NCI-H1105 (cell line): ENCODE data around the gene PGK1.
"Not testable (repeated sequence)": the region's sequence is repeated elsewhere in the genome, so short reads cannot be mapped to it uniquely, and the experiment has no call there.

Experiments
- DNase-seq: peaks from one replicate; lab custom pipeline; 2025; lab: John Stamatoyannopoulos, UW

PGK1 gene

DNA sequence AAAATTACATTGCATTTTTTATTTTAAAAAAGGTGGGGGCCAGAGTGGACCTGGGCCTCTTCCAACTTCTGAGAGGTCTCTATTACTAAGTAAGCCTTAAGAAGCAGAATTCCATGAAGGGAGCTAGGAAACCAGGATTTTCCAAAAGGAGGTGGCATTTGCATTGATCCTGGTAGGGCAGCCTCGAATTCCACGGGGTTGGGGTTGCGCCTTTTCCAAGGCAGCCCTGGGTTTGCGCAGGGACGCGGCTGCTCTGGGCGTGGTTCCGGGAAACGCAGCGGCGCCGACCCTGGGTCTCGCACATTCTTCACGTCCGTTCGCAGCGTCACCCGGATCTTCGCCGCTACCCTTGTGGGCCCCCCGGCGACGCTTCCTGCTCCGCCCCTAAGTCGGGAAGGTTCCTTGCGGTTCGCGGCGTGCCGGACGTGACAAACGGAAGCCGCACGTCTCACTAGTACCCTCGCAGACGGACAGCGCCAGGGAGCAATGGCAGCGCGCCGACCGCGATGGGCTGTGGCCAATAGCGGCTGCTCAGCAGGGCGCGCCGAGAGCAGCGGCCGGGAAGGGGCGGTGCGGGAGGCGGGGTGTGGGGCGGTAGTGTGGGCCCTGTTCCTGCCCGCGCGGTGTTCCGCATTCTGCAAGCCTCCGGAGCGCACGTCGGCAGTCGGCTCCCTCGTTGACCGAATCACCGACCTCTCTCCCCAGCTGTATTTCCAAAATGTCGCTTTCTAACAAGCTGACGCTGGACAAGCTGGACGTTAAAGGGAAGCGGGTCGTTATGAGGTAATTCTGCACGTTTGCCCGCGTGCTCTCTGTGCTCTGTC is at the start of gene PGK1:
Gene PGK1, plus strand, starts transcription at position 626 of the 824 bp plus-strand sequence. Its CDS starts 93 bp downstream, at position 719.
- peak; percentile 90 for DNase-seq

DNA sequence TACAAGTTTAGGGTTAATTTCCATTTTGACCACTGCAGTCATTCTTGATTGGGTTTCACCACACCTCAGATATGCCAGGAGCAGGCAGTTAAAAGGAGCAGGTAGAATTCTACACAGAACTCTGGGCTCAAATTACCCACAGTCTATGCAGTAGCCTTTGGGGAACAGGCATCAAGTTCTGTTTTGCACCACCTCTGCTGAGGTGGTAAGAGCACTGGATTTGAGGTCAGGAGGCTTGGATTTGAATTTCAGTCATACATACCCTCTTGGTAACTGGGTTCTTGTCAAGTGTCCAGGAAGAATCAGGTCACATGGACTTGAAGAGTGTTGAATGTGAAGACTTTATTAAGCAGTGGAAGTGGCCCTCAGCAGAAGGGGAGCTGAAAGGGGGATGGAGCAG is 40.4 kb upstream of the PGK1 start:
- DNase-seq, result no peak

- no peak for DNase-seq
Measured at GRCh38 chrX:78064152-78064551, 39.9 kb upstream of the PGK1 start.

GRCh38 chrX:78064698-78065601 is 39.1 kb upstream of the PGK1 start:
- DNase-seq, result not testable (repeated sequence)

- DNase-seq, result no peak
Measured at GRCh38 chrX:78066110-78066509, 37.9 kb upstream of the PGK1 start.

DNA sequence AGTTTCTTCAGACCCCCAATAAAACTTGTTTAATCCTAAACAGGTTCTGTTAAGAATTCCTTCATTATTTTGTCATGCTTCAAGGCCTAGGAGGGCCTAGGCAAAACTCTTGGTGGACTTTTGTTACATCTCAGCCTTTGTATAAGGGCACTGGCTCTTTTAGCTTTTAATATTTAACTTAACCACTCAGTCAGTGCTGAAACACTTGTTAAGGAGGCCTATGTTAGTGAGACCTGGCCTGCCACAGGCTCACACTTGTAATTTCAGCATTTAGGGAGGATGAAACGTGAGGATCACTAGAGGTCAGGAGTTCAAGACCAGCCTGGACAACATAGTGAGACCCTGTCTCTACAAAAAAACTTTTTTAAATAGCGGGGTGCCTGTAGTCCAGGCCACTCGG is 32.7 kb upstream of the PGK1 start:
- no peak for DNase-seq

- DNase-seq, result not testable (repeated sequence)
Measured at GRCh38 chrX:78073147-78074077, 30.6 kb upstream of the PGK1 start.

DNA sequence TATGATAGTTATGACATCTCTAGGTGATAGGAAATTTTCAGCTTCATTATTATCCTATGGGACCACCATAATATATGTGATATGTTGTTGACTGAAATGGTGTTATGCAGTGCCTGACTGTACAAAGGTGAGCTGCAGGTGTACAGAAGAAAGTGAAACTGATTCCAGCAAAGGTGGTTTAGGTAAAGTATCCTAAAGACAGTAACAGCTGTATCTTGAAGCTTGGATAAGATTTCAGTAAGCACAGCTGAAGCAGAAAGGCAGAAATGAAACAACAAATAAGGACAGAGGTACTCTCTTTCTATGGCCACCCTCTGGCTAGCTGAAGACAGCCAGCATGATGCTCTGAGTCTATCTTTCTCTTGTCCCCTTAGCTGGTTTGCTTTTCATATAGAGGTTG is 30.0 kb upstream of the PGK1 start:
- no peak for DNase-seq

DNA sequence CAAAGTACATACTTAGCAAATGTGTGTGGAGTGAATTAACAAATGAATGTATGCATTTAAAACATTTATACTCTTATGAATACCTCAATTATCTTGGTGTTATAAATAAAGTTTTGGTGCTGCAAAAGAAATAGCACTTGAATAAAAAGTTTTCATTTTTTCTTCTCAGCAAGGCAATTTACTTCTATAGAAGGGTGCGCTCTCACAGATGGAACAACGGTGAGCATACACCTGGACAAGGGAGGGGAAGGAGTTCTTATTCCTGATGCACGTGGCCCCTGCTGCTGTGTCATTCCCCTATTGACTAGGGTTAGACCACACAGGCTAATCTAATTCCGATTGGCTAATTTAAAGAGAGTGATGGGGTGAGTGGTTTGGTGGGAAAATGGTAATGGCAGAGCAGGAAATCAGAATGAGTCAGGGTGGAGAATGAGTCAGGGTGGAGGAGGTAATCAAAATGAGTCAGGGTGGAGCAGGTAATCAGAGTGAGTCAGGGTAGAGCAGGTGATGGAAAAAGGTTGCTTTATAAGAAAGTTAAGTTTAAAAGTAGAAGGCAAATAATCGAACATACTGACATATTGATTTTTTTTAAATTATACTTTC is 28.2 kb upstream of the PGK1 start:
- DNase-seq, result no peak

DNA sequence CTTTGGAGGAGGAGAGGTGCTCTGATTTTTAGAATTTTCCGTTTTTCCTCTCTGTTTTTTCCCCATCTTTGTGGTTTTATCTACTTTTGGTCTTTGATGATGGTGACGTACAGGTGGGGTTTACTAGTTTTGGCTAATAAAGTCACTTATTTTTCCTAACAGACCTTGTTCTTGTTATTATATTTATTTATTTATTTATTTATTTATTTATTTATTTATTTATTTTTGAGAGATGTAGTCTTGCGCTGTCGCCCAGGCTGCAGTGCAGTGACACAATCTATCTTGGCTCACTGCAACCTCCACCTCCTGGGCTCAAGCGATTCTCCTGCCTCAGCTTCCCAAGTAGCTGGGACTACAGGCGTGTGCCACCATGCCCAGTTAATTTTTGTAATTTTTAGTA is 22.6 kb upstream of the PGK1 start:
- DNase-seq, result not testable (repeated sequence)

- no peak for DNase-seq
Measured at GRCh38 chrX:78092296-78092695, 11.8 kb upstream of the PGK1 start.

- DNase-seq, result no peak
Measured at GRCh38 chrX:78098108-78098507, 5.9 kb upstream of the PGK1 start.

DNA sequence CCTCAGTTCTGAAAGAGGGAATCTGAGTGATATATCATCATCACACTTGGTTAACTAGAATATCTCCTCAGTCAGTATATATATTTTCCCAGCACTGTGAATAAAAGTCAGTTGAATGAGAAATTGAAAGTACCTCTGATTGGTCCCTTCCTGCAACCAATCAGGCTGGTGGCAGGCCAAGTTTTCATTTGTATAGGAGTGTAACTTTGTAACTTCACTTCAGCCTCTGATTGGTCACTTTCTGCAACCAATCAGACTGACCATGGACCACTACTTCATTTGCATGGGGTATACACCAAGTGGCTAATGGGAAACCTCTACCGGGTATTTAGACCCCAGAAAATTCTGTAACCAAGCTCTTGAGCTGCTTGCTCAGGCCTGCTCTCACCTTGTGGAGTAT is 2.0 kb upstream of the PGK1 start:
- no peak for DNase-seq

DNA sequence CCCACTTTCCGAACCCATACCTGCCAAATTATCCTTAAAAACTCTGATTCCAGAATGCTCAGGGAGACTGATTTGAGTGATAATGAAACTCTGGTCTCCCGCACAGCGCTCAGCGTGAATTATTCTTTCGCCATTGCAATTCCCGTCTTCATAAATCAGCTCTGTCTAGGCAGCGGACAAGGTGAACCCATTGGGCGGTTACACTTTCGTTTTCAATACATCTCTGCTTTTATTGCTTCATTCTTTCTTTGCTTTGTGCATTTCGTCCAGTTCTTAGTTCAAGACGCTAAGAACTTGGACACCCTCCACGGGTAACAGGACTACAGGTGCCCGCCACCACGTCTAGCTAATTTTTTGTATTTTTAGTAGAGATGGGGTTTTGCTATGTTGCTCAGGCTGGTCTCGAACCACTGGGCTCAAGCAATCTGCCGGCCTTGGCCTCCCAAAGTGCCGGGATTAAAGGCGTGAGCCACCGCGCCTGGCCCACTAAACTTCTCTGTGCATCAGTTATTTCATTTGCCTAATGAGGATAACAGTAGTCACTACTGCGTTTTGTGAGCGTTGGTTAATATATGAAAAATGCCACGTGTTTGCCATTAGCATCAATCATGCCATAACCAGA is 936 bp upstream of the PGK1 start:
- no peak for DNase-seq

GRCh38 chrX:78104447-78105176 is 564 bp downstream of the PGK1 start:
- DNase-seq, result peak; percentile 0

GRCh38 chrX:78105944-78106650 is 2.0 kb downstream of the PGK1 start:
- no peak for DNase-seq

DNA sequence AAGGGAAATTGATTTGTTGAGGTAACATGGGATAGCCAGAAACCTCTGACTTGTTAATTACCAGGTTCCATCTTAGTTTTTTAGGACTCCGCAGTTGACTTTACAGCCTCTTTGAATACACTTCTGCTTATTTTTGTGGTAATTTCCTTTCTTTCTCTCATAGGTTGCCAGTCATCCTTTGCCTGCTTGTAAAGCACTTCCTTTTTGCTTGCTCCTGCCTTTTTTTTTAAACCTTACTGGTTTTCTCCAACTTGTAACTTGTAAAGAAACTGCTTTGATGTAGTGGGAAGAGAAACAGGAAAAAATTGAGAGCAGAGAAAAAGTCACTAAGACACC is 2.6 kb downstream of the PGK1 start:
- no peak for DNase-seq

- DNase-seq, result no peak
Measured at GRCh38 chrX:78109458-78109857, 5.4 kb downstream of the PGK1 start.

- DNase-seq, result no peak
Measured at GRCh38 chrX:78111140-78111931, 7.3 kb downstream of the PGK1 start.
